Measurements from ENCODE around the gene EYS.
"Not testable (repeated sequence)": the region's sequence is repeated elsewhere in the genome, so short reads cannot be mapped to it uniquely, and the experiment has no call there.

EYS gene

GRCh38 chr6:64270083-64270482 is 1436.9 kb downstream of the EYS start:
- no peak for DNase-seq

- DNase-seq, result no peak
Measured at GRCh38 chr6:64266351-64266821, 1440.6 kb downstream of the EYS start.

GRCh38 chr6:64263778-64264177 is 1443.2 kb downstream of the EYS start:
- no peak for DNase-seq

GRCh38 chr6:64259372-64259771 is 1447.7 kb downstream of the EYS start:
- DNase-seq, result no peak

- DNase-seq, result no peak
Measured at GRCh38 chr6:64258752-64259151, 1448.3 kb downstream of the EYS start.

GRCh38 chr6:64258302-64258701 is 1448.7 kb downstream of the EYS start:
- no peak for DNase-seq

- no peak for DNase-seq
Measured at GRCh38 chr6:64257586-64257985, 1449.4 kb downstream of the EYS start.

GRCh38 chr6:64256483-64256882 is 1450.5 kb downstream of the EYS start:
- DNase-seq, result no peak

- DNase-seq, result no peak
Measured at GRCh38 chr6:64255000-64255399, 1452.0 kb downstream of the EYS start.

GRCh38 chr6:64254558-64254957 is 1452.5 kb downstream of the EYS start:
- peak; percentile 4 to 11 for DNase-seq

- DNase-seq, result no peak
Measured at GRCh38 chr6:64252256-64252655, 1454.8 kb downstream of the EYS start.

- DNase-seq, result no peak
Measured at GRCh38 chr6:64250126-64250525, 1456.9 kb downstream of the EYS start.

- DNase-seq, result no peak
Measured at GRCh38 chr6:64249115-64249514, 1457.9 kb downstream of the EYS start.

- DNase-seq, result no peak
Measured at GRCh38 chr6:64243618-64244017, 1463.4 kb downstream of the EYS start.

GRCh38 chr6:64238908-64239307 is 1468.1 kb downstream of the EYS start:
- DNase-seq, result not testable (repeated sequence)

- no peak for DNase-seq
Measured at GRCh38 chr6:64238071-64238470, 1469.0 kb downstream of the EYS start.

- no peak for DNase-seq
Measured at GRCh38 chr6:64233746-64234145, 1473.3 kb downstream of the EYS start.

GRCh38 chr6:64231928-64232327 is 1475.1 kb downstream of the EYS start:
- no peak for DNase-seq

- no peak for DNase-seq
Measured at GRCh38 chr6:64230530-64230929, 1476.5 kb downstream of the EYS start.

- no peak for DNase-seq
Measured at GRCh38 chr6:64227863-64228262, 1479.2 kb downstream of the EYS start.

GRCh38 chr6:64225503-64225902 is 1481.5 kb downstream of the EYS start:
- no peak for DNase-seq

GRCh38 chr6:64224819-64225218 is 1482.2 kb downstream of the EYS start:
- no peak for DNase-seq

- no peak for DNase-seq
Measured at GRCh38 chr6:64221776-64222175, 1485.2 kb downstream of the EYS start.

- no peak for DNase-seq
Measured at GRCh38 chr6:64220801-64221200, 1486.2 kb downstream of the EYS start.

- DNase-seq, result no peak
Measured at GRCh38 chr6:64217721-64218620, 1489.1 kb downstream of the EYS start.
